A549 (cell line): ENCODE data around the gene SYT13. TPM values are rescaled to one million over a fixed set of nuclear protein-coding genes. Genes with fewer than 3 reads are reported as not detected.

Source experiments
- ATAC-seq, 2 experiments: fragments of 200-7000 bp in 1 of 2; fragments of >200 bp in 1 of 2; cut with Nextera tagmentation in 1 of 2; cut with Tn5 transposase in 1 of 2; 3 replicates each; pipeline versions ENCODE4 v1.8.0 to v1.9.1; 2018 to 2020; ENCODE audit warnings: mild to moderate bottlenecking in 1 of 2, moderate library complexity in 1 of 2
- CTCF ChIA-PET: fragments of 300-600 bp; sonication (Branson Sonifier 250); formaldehyde crosslinking; extraction: SDS; loops from one replicate; lab custom pipeline; 2021; ENCODE audit warnings: antibody characterized with exemption, inconsistent platforms; lab: Yijun Ruan, JAX
- POLR2A ChIA-PET: fragments of 350-600 bp; formaldehyde crosslinking; extraction: SDS; loops from one replicate; lab custom pipeline; 2021; ENCODE audit warnings: antibody characterized with exemption, inconsistent platforms; lab: Yijun Ruan, JAX
- DNase-seq, 2 experiments: peaks; one replicate each; pipeline versions ENCODE4 v3.0.0 to v3.0.0-alpha.2; 2011 to 2016; ENCODE audit warnings: low read depth in 1 of 2, low spot score in 1 of 2
- FAIRE-seq: peaks from 2 replicates; lab custom pipeline; 2011; peaks lifted over from hg19 to GRCh38; lab: Jason Lieb, UNC
- H3K27ac ChIP-seq, 2 experiments: fragments of >200 bp; sonication (Bioruptor Twin); formaldehyde crosslinking; 3 replicates each; pipeline ENCODE4 v1.5.1; 2016 to 2017
- H3K4me1 ChIP-seq: fragments of >200 bp; sonication (Bioruptor Twin); formaldehyde crosslinking; 3 replicates; pipeline ENCODE4 v1.6.1; 2016
- H3K4me2 ChIP-seq: fragments of >200 bp; sonication (Bioruptor Twin); formaldehyde crosslinking; 3 replicates; pipeline ENCODE4 v1.6.1; 2016
- H3K4me3 ChIP-seq: fragments of >200 bp; sonication (Bioruptor Twin); formaldehyde crosslinking; 3 replicates; pipeline ENCODE4 v1.5.1; 2016
- H3K9me3 ChIP-seq: fragments of >200 bp; sonication (Bioruptor Twin); formaldehyde crosslinking; 3 replicates; pipeline ENCODE4 v1.6.1; 2016
- BHLHE40 ChIP-seq: IDR thresholded peaks from 2 replicates; pipeline ENCODE4 v1.6.1; 2012; ENCODE audit warnings: low read depth, low read length, inconsistent platforms
- EP300 ChIP-seq, 2 experiments: fragments of >200 bp; sonication (Bioruptor Twin); formaldehyde crosslinking; IDR thresholded peaks; 2 replicates in 1 of 2; 3 replicates in 1 of 2; pipeline ENCODE4 v1.6.1; 2016 to 2017
- FOXS1 ChIP-seq: fragments of 250-450 bp; sonication (Bioruptor Pico); IDR thresholded peaks from 2 replicates; pipeline ENCODE4 v1.5.0; 2020; ENCODE audit warnings: mild to moderate bottlenecking, moderate library complexity
- GATA3 ChIP-seq: IDR thresholded peaks from 2 replicates; pipeline ENCODE4 v1.6.1; 2012; ENCODE audit warnings: borderline replicate concordance
- JUN ChIP-seq, 2 experiments: fragments of >200 bp; sonication (Bioruptor Twin); formaldehyde crosslinking; IDR thresholded peaks; 2 replicates in 1 of 2; 3 replicates in 1 of 2; pipeline ENCODE4 v1.6.1; 2016 to 2017
- JUNB ChIP-seq: fragments of >200 bp; sonication (Bioruptor Twin); formaldehyde crosslinking; IDR thresholded peaks from 2 replicates; pipeline ENCODE4 v1.6.1; 2016
- KDM5A ChIP-seq: fragments of 200-600 bp; sonication (generic); IDR thresholded peaks from 2 replicates; pipeline ENCODE4 v1.6.1; 2016; ENCODE audit warnings: antibody characterized with exemption, mild to moderate bottlenecking
- MYC ChIP-seq: IDR thresholded peaks from 2 replicates; pipeline ENCODE4 v1.6.1; 2012; ENCODE audit warnings: mild to moderate bottlenecking, inconsistent platforms, low read length, improper control_type of control experiment, borderline replicate concordance
- POLR2AphosphoS2 ChIP-seq: conservative IDR thresholded peaks from 2 replicates; pipeline ENCODE4 v1.6.1; 2012; ENCODE audit warnings: low read length, improper control_type of control experiment, inconsistent platforms
- SREBF2 ChIP-seq: fragments of 450-650 bp; IDR thresholded peaks from 2 replicates; pipeline ENCODE4 v1.6.1; 2014; ENCODE audit warnings: mild to moderate bottlenecking, moderate library complexity
- TFCP2L1 ChIP-seq: fragments of 250-450 bp; sonication (Bioruptor Pico); IDR thresholded peaks from 2 replicates; pipeline ENCODE4 v1.5.0; 2021; ENCODE audit warnings: mild to moderate bottlenecking
- ZNF302 ChIP-seq: fragments of 250-450 bp; sonication (Bioruptor Pico); IDR thresholded peaks from 2 replicates; pipeline ENCODE4 v1.9.0; 2021; ENCODE audit warnings: inconsistent platforms, mild to moderate bottlenecking, moderate library complexity
- WGBS: methylation state at CpG from one replicate; pipeline ENCODE4 v1.1.6; 2017; ENCODE audit errors: missing lambda C conversion rate; 5-methylcytosine and 5-hydroxymethylcytosine counted together
- polyA plus RNA-seq, 4 experiments: library from polyadenylated mRNA; depleted of rRNA in 3 of 4; stranded (reverse); fragments of >200 nt; fragmentation: RNase III in 1 of 4; extraction: RNeasy Plus Mini Kit Qiagen cat#74134 plus additional on column Dnase treatment in 1 of 4; gene quantifications; 2 replicates in 3 of 4; 3 replicates in 1 of 4; pipeline ENCODE4 v1.2.3, GENCODE V29; 2011 to 2017
- TF ChIP-seq, protein P1 (sequence below): fragments of 200-600 bp; sonication (generic); IDR thresholded peaks from 2 replicates; pipeline ENCODE4 v1.6.1; 2016; ENCODE audit warnings: antibody characterized with exemption, mild to moderate bottlenecking, moderate library complexity
- TF ChIP-seq, protein P2 (sequence below): IDR thresholded peaks from 2 replicates; pipeline ENCODE4 v1.6.1; 2012
- TF ChIP-seq, protein P3 (sequence below): IDR thresholded peaks from 2 replicates; pipeline ENCODE4 v1.6.1; 2012
- TF ChIP-seq, protein P4 (sequence below): fragments of 450-650 bp; IDR thresholded peaks from 2 replicates; pipeline ENCODE4 v1.6.1; 2014; ENCODE audit warnings: antibody characterized with exemption
- TF ChIP-seq, protein P5 (sequence below): fragments of 250-450 bp; sonication (Bioruptor Pico); IDR thresholded peaks from 2 replicates; pipeline ENCODE4 v1.5.0; 2020; ENCODE audit warnings: low read depth, mild to moderate bottlenecking, moderate library complexity

SYT13 gene
- polyA plus RNA-seq, 2 of the 4 experiments (the other 2 are of a cell fraction): 8.1 to 12.9 TPM

DNA sequence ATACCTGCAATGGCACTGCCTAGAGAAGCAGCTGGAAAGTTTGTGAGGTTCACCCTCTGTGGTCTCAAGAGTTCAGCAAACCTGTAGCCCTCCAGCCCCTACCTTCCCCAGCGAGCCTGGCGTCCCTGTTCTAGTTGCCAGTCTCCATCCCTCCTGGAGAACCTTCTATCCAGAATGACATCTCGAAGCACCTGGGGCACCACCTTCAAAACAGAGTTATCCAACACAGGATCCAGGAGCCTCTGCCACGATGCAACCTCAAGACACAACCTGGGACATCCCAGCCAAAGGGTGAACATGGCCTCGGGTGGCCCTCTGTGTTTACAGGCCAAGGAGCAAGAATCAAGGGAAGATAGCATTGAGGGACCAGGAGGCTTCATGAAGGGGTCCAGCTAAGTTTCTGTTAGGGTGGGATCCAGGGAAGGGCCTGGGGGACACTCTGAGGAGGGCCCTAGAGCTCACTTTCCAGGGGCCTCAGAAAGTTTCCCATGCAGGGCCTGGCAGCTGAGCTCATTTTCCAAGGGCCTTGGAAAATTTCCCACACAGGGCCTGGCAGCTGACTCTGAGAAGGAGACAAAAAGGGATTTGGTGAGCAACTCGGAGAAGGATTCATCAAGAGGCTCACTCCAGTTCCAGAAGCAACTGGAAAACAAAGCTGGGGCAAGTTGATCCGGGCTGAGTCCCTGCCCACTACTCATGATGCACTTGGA, 36.9 kb upstream of the SYT13 start (continued):
- TF ChIP-seq, protein P1, sequence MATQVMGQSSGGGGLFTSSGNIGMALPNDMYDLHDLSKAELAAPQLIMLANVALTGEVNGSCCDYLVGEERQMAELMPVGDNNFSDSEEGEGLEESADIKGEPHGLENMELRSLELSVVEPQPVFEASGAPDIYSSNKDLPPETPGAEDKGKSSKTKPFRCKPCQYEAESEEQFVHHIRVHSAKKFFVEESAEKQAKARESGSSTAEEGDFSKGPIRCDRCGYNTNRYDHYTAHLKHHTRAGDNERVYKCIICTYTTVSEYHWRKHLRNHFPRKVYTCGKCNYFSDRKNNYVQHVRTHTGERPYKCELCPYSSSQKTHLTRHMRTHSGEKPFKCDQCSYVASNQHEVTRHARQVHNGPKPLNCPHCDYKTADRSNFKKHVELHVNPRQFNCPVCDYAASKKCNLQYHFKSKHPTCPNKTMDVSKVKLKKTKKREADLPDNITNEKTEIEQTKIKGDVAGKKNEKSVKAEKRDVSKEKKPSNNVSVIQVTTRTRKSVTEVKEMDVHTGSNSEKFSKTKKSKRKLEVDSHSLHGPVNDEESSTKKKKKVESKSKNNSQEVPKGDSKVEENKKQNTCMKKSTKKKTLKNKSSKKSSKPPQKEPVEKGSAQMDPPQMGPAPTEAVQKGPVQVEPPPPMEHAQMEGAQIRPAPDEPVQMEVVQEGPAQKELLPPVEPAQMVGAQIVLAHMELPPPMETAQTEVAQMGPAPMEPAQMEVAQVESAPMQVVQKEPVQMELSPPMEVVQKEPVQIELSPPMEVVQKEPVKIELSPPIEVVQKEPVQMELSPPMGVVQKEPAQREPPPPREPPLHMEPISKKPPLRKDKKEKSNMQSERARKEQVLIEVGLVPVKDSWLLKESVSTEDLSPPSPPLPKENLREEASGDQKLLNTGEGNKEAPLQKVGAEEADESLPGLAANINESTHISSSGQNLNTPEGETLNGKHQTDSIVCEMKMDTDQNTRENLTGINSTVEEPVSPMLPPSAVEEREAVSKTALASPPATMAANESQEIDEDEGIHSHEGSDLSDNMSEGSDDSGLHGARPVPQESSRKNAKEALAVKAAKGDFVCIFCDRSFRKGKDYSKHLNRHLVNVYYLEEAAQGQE: no peak
- TF ChIP-seq GATA3: no peak
- TF ChIP-seq, protein P2, sequence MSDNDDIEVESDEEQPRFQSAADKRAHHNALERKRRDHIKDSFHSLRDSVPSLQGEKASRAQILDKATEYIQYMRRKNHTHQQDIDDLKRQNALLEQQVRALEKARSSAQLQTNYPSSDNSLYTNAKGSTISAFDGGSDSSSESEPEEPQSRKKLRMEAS: no peak

DNA sequence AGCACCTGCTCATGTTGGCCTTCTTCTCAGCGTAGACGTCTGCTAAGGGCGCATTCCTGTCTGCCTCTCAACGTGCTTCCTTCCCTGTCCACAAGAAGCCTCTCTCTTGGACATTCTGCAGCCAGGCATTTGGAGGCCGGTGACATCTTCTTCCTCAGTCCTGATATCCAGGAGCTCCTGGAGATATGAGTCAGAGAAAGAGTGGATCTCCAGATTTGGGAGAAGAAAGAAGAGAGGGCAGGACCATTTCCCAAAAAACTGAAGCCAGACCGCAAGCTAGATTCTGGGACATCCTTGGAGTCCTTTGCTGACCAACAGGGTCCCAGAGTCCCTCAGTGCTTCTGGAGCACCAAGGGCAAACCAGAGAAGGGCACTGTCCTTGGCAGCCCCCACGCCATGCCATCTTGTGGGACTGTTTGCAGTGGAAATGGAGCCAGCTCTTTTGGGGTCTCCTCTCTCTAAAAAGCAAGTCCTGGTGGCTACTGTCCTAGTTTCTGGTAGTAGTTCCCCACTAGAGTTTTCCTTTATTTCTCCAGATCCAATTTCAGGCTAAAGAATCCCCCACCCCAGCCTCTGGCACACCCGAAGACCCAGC, 36.1 kb upstream of the SYT13 start:
- no peak overlapping the region for H3K27ac ChIP-seq
- no peak overlapping the region for H3K4me3 ChIP-seq
- no peaks in the 10 kb centered on the region for H3K4me1 ChIP-seq
- ChIA-PET POLR2A (no interaction called here), CTCF (interaction anchor here (0.7 to 2.2 kb wide), 7 partner anchors 10 to 449 kb away, joined by 3 to 10 read pairs (median 5); no protein-coding TSS in a partner anchor)
- 31% methylated on average over 8 of the region's 8 CpGs for WGBS
- FAIRE-seq (no peak), ATAC-seq (no peak), DNase-seq (no peak)
- H3K9me3 ChIP-seq: peaks cover 14% of the 10 kb centered on the region; the same call in 2 of the 3 replicates
- no peak for TF ChIP-seq KDM5A
- TF ChIP-seq, protein P1: no peak
- TF ChIP-seq, protein P2: no peak
- TF ChIP-seq JUNB: no peak
- no peak for TF ChIP-seq POLR2AphosphoS2
- H3K4me2 ChIP-seq: no peak overlapping the region

DNA sequence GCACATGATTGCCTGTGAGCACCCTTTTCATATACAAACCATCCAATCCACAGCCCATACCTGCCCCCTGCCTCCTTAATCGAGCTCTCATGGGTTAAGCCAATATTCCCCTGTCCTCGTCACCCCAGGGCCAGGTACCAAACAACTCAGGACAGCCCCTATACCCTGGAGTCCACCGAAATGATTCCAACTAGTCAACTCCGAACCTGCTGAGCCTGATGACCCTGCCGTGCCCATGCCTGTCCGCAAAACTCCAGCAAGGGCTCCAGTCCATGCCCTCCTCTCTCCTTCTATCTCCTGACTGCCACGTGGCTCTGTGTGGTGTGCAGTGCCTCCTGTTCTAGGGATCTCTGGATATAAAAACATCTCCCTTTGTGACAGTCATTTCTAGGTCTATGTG, 35.5 kb upstream of the SYT13 start:
- Histone ChIP-seq H3K4me3 (no peak overlapping the region), H3K4me1 (no peaks in the 10 kb centered on the region), H3K4me2 (no peak overlapping the region), H3K9me3 (peaks cover 10% of the 10 kb centered on the region; the same call in 2 of the 3 replicates), H3K27ac (no peak overlapping the region)
- CTCF ChIA-PET: interaction anchor here (0.9 to 2.2 kb wide), 6 partner anchors 10 to 219 kb away, joined by 3 to 10 read pairs (median 6); no protein-coding TSS in a partner anchor
- FAIRE-seq (no peak), DNase-seq (no peak), ATAC-seq (no peak)
- 33% methylated on average over 7 of the region's 7 CpGs for WGBS
- TF ChIP-seq ZNF302 (CRISPR knock-in tag): no peak
- POLR2A ChIA-PET: no interaction called here

DNA sequence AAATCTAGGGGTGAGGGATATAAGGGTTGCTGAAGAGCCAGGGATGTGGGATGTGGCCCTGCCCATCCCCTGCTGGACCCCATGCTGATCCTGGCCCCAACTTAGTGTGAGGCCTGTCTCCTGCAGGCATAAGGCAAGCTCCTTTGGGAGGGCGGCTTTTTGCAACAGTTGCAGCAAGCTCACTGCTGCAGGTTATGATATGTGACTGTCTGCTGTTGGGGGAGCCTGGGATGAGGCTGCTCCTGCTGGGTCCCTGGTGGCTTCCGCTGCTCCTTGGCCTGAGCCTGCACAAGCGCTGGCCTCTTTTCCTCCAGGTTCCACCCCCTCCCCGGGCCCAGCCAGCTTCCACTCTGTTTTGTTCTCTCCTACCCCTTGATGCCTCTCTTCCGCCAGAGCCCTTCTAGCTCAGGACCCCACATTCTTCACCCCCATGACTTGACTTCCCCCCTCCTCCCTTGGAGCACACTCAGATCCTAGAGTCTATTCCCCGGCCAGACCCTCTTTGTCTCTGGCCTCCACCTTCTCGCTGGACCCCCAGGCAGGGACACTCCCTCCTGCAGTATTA, 35.0 kb upstream of the SYT13 start:
- FAIRE-seq (no peak), ATAC-seq (no peak), DNase-seq (no peak)
- Histone ChIP-seq H3K4me2 (no peak overlapping the region), H3K9me3 (peaks cover 4% of the 10 kb centered on the region; the same call in 1 of the 3 replicates), H3K4me1 (no peaks in the 10 kb centered on the region), H3K27ac (no peak overlapping the region), H3K4me3 (no peak overlapping the region)
- POLR2A ChIA-PET: no interaction called here
- 52% methylated on average over 7 of the region's 7 CpGs for WGBS
- CTCF ChIA-PET: interaction anchor here (0.6 to 2.2 kb wide), 6 partner anchors 9 to 450 kb away, joined by 3 to 10 read pairs (median 4); no protein-coding TSS in a partner anchor
- TF ChIP-seq TFCP2L1 (CRISPR knock-in tag) (no peak), JUN (IDR thresholded peaks at IDR 0.05) (no peak), BHLHE40 (no peak), MYC (no peak), EP300 (IDR thresholded peaks at IDR 0.05) (no peak), SREBF2 (no peak), JUNB (no peak), FOXS1 (CRISPR knock-in tag) (no peak)
- TF ChIP-seq, protein P3, sequence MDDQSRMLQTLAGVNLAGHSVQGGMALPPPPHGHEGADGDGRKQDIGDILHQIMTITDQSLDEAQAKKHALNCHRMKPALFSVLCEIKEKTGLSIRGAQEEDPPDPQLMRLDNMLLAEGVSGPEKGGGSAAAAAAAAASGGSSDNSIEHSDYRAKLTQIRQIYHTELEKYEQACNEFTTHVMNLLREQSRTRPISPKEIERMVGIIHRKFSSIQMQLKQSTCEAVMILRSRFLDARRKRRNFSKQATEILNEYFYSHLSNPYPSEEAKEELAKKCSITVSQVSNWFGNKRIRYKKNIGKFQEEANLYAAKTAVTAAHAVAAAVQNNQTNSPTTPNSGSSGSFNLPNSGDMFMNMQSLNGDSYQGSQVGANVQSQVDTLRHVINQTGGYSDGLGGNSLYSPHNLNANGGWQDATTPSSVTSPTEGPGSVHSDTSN: no peak
- TF ChIP-seq, protein P4, sequence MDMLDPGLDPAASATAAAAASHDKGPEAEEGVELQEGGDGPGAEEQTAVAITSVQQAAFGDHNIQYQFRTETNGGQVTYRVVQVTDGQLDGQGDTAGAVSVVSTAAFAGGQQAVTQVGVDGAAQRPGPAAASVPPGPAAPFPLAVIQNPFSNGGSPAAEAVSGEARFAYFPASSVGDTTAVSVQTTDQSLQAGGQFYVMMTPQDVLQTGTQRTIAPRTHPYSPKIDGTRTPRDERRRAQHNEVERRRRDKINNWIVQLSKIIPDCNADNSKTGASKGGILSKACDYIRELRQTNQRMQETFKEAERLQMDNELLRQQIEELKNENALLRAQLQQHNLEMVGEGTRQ: no peak
- TF ChIP-seq, protein P5, sequence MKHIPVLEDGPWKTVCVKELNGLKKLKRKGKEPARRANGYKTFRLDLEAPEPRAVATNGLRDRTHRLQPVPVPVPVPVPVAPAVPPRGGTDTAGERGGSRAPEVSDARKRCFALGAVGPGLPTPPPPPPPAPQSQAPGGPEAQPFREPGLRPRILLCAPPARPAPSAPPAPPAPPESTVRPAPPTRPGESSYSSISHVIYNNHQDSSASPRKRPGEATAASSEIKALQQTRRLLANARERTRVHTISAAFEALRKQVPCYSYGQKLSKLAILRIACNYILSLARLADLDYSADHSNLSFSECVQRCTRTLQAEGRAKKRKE: no peak
